HEK293 (cell line): Measurements from ENCODE around the gene FAM72B.
A peak's percentile ranks its signal among the peaks of the same experiment; 100 is the strongest.
"Not testable (repeated sequence)": the region's sequence is repeated elsewhere in the genome, so short reads cannot be mapped to it uniquely, and the experiment has no call there.

Experiments used
- CTCF ChIA-PET: fragments of 350-600 bp; formaldehyde crosslinking; extraction: SDS; loops from one replicate; lab custom pipeline; 2021; ENCODE audit warnings: antibody characterized with exemption; lab: Yijun Ruan, JAX
- POLR2A ChIA-PET: fragments of 300-600 bp; formaldehyde crosslinking; extraction: SDS; loops from one replicate; lab custom pipeline; 2020; ENCODE audit warnings: antibody characterized with exemption, inconsistent platforms; lab: Yijun Ruan, JAX
- H3K27ac ChIP-seq: fragments of 200-500 bp; sonication (Bioruptor generic); 2 replicates; pipeline ENCODE4 v1.5.1; 2014; ENCODE audit warnings: low read depth, low read length, control low read depth, inconsistent platforms; ENCODE audit errors: extremely low read depth
- H3K36me3 ChIP-seq, 2 experiments: fragments of 200-500 bp in 1 of 2; sonication (Bioruptor generic) in 1 of 2; 1 replicate in 1 of 2; 2 replicates in 1 of 2; pipeline ENCODE4 v1.5.1; 2014 to 2017; ENCODE audit warnings: inconsistent platforms in 2 of 2, low read length in 2 of 2; ENCODE audit not compliant: control insufficient read depth in 2 of 2, insufficient read depth in 1 of 2
- H3K4me1 ChIP-seq: fragments of 200-500 bp; sonication (Bioruptor generic); 2 replicates; pipeline ENCODE4 v1.5.1; 2014; ENCODE audit warnings: mild to moderate bottlenecking, low read length, inconsistent platforms; ENCODE audit not compliant: control insufficient read depth, insufficient read depth
- H3K4me3 ChIP-seq: 2 replicates; pipeline ENCODE4 v1.5.1; 2011; ENCODE audit warnings: low read depth, mild to moderate bottlenecking, control low read depth, low read length, moderate library complexity
- H3K9me3 ChIP-seq: fragments of 200-500 bp; sonication (Bioruptor generic); 2 replicates; pipeline ENCODE4 v1.5.1; 2014; ENCODE audit warnings: low read depth, low read length, inconsistent platforms; ENCODE audit not compliant: control insufficient read depth, insufficient read depth

The FAM72B gene

DNA sequence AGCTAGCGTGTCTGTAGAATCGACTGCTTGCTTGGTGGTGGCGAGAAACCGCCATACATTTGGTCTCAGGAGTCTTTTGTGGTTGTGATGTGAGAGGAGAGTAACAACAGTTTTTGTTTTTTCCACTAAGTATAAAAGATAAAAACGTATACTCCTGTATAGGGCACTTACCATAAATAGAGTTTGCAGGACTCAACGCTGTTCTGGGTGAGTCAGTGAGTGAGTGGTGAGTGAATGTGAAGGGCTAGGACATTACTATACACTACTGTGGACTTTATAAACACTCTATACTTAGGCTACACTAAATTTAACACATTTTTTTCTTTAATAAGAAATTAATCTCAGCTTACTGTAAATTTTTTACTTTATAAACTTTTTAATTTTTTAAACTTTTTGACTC, 43.7 kb downstream of the FAM72B start:
- H3K36me3 ChIP-seq, H3K4me3 ChIP-seq, CTCF ChIA-PET, H3K4me1 ChIP-seq, H3K9me3 ChIP-seq, H3K27ac ChIP-seq, POLR2A ChIA-PET: not testable (repeated sequence)

DNA sequence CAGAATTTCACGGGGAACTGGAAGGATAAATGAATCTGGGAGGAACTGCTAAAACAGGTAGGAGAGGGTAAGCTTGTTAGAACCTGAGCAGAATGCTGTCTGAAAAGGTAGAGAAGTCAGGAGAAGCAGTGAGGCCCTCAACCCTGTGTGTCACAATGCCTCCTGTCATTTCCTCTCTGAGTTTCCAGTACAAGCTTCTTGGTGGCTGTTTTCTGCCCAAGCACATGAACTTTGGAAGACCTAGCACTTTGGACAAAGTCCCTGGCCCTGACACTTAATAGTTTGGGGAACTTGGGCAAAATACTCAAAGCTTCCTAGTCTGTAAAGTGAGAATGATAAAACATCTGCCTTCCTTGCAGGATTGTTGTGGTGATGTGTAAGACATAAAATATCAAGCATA, 52.6 kb downstream of the FAM72B start:
- H3K4me1 ChIP-seq, CTCF ChIA-PET, H3K4me3 ChIP-seq, H3K27ac ChIP-seq, H3K36me3 ChIP-seq, POLR2A ChIA-PET, H3K9me3 ChIP-seq: not testable (repeated sequence)

DNA sequence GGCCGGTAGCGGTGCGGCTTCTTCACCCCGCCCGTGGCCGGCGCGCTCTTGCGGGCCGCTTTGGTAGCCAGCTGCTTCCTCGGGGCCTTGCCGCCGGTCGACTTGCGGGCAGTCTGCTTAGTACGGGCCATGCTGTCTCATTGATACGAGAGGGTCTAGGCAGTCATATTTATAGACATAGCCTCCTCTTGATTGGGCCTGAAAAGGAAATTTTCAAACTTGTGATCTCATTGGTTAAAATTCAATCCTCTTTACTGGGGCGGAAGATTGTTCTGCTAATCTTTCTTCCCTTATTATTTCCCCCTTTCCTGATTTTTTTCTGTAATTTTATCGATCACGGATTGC, 65.7 kb downstream of the FAM72B start:
- H3K9me3 ChIP-seq, CTCF ChIA-PET, POLR2A ChIA-PET, H3K36me3 ChIP-seq, H3K27ac ChIP-seq, H3K4me1 ChIP-seq: not testable (repeated sequence)
- H3K4me3 ChIP-seq = peak overlapping the region; percentile 30
